Measurements from ENCODE around the gene DDTL.
A peak's percentile ranks its signal among the peaks of the same experiment; 100 is the strongest.
"Not testable (repeated sequence)": the region's sequence is repeated elsewhere in the genome, so short reads cannot be mapped to it uniquely, and the experiment has no call there.

DDTL gene

DNA sequence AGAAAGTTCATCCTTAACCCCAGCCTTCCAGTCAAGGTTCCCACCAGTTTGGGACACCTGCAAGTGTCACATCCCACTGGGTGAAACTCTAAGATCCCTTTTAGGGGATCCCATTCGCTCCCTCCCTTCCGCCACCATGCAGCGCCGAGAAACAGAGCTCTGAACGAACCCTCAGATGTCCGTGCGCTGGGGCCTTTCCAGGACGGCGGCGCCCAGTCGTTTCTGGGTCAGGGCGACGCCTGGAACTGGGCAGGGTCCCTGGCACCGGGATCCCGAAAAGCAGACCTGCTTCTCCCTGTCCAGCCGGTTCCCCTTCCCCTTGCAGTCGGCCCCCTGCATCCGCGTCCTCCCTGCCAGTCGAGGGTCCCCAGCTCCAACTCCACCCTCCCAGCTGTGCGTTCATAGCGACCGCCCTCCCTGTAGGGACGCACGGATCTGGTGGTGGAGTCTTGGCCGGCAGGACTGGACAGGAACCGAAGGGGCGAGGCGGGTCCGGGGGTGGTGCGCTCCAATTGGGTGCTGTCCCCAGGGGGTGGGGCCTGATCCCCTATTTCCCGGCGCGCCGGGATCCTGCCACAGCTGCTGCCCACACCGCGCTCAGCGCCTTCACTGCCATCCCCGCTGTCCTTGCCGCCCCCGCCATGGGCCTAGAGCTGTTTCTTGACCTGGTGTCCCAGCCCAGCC is 13.0 kb downstream of the DDTL start, which contains the start of gene GSTT2:
Gene GSTT2, plus strand, starts transcription at position 578 of the 684 bp plus-strand sequence.
- H3K36me3 Mint-ChIP-seq, DNase-seq, H3K27ac Mint-ChIP-seq, H3K4me1 Mint-ChIP-seq, CTCF ChIA-PET, H3K9me3 Mint-ChIP-seq, H3K4me3 Mint-ChIP-seq: not testable (repeated sequence)
- H3K27me3 Mint-ChIP-seq: peaks cover 13% of the 10 kb centered on the region

DNA sequence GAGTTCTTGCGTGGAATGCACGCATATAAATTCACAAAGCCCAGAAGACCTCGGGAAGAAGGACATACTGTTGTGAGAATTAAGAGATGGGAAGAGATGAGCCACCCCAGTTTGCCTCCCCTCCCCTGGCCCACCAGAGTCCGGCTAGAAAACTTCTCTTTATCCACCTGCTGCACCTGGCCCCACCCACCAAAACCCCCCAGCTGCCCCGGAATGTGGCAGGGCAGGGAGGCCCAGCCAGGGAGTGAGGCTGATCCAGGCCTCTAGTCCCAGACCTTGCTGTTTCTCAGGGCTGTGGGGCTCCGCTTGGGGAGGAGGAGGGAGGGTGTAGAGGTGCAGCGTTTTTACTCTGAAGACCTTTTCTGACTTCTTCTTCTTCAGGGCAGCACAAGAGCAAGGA is 13.9 kb downstream of the DDTL start:
- H3K27me3 Mint-ChIP-seq: peaks cover 13% of the 10 kb centered on the region
- H3K27ac Mint-ChIP-seq, H3K4me3 Mint-ChIP-seq, H3K9me3 Mint-ChIP-seq, H3K4me1 Mint-ChIP-seq, CTCF ChIA-PET, H3K36me3 Mint-ChIP-seq, DNase-seq: not testable (repeated sequence)

DNA sequence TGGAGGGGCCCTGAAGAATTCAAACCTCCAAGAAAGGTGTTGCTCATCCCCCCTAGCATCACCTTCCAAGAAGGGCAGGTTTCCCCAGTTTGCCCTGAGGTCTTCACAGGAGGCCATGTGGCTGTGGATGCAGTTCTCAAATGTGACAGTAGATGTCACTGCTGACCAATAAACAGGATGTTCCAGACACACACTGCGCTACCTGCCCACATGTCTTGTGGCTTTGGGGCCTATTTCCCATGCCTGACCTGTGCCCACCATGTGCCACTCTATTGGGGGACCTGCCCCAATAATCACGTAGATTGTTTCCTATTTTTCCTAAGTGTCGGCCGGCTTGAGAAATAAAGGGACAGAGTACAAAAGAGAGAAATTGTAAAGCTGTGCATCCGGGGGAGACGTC is 17.7 kb downstream of the DDTL start:
- CTCF ChIA-PET: interaction anchor here (0.6 kb wide), 1 partner anchor 195 kb away, joined by 3 read pairs; no protein-coding TSS in a partner anchor
- H3K4me1 Mint-ChIP-seq: no peaks in the 10 kb centered on the region
- H3K36me3 Mint-ChIP-seq: no peaks in the 10 kb centered on the region
- no peaks in the 10 kb centered on the region for H3K9me3 Mint-ChIP-seq
- H3K4me3 Mint-ChIP-seq: no peak overlapping the region
- H3K27ac Mint-ChIP-seq: no peak overlapping the region
- peak; percentile 70 for DNase-seq
- H3K27me3 Mint-ChIP-seq: peaks cover 16% of the 10 kb centered on the region

DNA sequence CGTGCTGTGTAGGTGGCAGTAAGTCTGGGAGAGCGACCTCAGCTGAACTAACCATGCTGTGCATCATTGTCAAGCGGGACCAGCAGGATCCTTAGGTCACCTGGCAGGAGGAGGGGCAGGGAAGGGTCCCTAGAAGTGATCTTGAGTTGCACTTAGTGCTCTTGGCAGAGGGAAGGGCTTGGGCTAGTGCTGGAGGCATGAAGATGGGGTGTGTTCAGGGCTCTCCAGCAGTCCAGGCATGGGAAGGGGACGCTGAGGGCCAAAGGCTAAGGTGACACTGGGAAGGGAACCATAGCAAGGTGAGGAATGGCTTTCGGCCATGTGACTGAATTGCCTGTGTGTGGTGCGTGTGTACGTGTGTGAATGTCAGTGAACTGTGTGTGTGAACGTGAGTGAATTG is 19.4 kb downstream of the DDTL start:
- H3K9me3 Mint-ChIP-seq, H3K4me1 Mint-ChIP-seq, DNase-seq, H3K27ac Mint-ChIP-seq, H3K4me3 Mint-ChIP-seq, H3K36me3 Mint-ChIP-seq, CTCF ChIA-PET: not testable (repeated sequence)
- peaks cover 11% of the 10 kb centered on the region for H3K27me3 Mint-ChIP-seq

DNA sequence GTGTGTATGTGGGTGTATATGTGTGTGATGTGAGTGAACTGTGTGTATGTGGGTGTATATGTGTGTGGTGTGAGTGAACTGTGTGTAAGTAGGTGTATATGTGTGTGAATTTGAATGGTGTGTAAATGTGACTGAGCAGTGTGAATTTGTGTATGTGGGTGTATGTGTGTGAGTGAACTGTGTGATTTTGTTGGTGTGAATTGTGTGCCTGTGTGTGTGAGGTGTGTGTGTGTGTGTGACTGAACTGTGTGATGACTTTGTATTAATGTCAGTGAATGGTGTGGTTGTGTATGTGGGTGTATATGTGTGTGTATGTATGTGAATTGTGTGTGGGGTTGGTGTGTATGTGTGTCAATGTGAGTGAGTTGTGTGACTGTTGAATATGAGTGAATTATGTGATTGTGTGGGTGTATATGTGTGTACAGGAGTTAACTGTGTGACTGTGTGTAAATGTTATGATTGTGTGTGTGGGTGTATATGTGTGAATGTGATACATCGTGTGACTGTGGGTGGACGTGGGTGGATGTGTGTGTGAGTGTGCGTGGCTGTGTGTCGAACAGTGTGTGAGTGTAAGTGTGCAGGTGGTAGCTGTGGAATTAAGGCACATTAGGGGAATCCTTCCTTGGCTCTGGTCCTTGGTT is 20.0 kb downstream of the DDTL start:
- H3K4me1 Mint-ChIP-seq, H3K9me3 Mint-ChIP-seq, H3K27ac Mint-ChIP-seq, DNase-seq, H3K27me3 Mint-ChIP-seq, H3K4me3 Mint-ChIP-seq, CTCF ChIA-PET, H3K36me3 Mint-ChIP-seq: not testable (repeated sequence)

DNA sequence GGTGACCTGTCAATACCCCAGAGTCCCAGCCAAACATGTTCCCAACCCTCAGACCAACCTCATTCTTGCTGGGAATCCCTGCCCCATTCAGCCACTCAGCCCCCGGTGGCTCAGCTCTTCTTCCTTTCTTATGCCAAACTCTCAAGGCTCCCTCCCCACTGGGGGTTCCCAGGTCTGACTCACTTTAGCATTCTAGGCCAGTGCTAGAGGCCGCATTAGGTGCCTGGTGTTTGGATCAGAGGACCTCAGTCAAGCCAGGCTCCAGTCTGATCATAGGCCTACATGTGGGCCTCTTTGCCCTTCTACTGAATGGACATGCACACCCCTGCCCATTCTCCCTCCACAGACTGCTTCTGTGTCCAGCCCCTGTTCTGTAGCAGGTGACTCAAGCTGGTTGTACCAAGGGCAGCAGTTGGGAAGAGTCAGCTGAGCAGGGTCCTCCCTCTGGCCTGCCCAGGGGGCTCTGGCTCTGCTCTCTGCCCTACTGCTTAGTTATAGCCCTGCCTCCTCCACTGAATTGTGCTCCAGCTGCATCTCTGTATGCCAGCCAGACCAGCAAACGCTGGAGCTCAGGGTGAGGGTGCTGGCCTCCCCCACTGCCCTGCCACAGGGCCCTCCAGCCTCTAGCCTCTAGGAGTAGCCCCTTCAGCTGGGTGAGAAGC is 23.0 kb downstream of the DDTL start:
- H3K9me3 Mint-ChIP-seq, CTCF ChIA-PET, H3K4me3 Mint-ChIP-seq, H3K4me1 Mint-ChIP-seq, H3K36me3 Mint-ChIP-seq, H3K27ac Mint-ChIP-seq, DNase-seq, H3K27me3 Mint-ChIP-seq: not testable (repeated sequence)

DNA sequence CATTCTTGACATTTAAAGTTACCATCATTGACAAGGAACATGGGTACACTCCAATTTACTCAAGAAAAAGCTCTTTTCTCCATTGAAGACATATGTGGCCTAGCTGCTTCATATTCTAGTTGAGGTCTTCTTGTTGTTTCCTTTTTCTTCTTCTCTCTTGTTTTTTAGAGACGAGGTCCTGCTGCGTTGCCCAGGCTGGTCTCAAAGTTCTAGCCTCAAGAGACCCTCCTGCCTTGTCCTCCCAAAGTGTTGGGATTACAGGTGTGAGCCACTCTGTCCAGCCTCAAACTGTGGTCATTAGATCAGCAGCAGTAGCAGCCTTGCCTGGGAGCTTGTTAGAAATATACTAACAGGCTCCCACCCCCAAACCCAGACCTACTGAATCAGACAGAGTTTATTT is 26.4 kb downstream of the DDTL start:
- H3K36me3 Mint-ChIP-seq, H3K4me3 Mint-ChIP-seq, CTCF ChIA-PET, H3K27ac Mint-ChIP-seq, H3K4me1 Mint-ChIP-seq, DNase-seq, H3K9me3 Mint-ChIP-seq: not testable (repeated sequence)
- peaks cover 12% of the 10 kb centered on the region for H3K27me3 Mint-ChIP-seq

DNA sequence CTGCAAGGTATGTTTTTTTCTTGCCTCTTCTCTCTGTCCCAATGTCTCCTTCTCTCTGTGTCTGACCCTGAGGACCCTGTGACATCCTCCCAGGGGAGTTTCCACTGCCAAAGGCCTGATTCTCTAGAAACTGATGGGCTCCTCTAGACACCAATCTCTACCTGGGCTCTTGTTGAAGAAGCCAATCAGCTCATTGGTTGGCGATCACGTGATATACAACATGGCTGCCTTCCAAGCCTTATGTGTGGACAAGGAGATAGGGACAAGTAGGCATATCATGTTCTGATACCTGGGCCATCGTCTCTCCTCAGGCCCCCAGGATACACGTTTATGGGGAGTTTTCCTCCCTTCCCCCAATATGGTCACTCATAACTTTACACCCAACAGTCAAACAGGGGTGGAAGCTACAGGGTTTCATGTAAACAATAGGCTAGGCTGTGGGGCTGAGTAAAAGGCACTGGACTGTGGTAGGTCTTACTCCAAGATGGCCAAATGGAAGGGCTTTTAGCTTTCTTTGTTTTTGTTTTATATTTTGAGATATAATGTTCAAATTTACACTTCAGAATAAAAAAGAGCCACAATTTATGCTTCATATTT is 27.0 kb downstream of the DDTL start:
- DNase-seq, H3K4me3 Mint-ChIP-seq, H3K9me3 Mint-ChIP-seq, CTCF ChIA-PET, H3K27ac Mint-ChIP-seq, H3K36me3 Mint-ChIP-seq, H3K4me1 Mint-ChIP-seq: not testable (repeated sequence)
- peaks cover 13% of the 10 kb centered on the region for H3K27me3 Mint-ChIP-seq

DNA sequence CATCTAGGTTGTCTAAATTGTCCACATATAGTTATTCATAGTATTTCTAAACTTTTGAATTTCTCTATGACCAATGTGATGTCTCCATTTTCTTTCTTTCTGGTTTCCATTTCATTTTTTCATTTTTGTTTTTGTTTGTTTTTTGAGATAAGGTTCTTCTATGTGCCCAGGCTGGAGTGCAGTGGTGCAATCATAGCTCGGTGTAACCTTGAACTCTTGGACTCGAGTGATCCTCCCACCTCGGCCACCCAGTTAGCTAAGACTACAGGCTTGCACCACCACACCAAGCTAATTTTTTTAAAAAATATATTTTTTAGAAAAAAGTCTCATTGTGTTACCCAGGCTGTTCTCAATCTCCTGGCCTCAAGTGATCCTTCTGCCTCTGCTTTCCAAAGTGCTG is 30.4 kb downstream of the DDTL start:
- H3K36me3 Mint-ChIP-seq: no peaks in the 10 kb centered on the region
- no peak for DNase-seq
- H3K9me3 Mint-ChIP-seq: no peaks in the 10 kb centered on the region
- peaks cover 30% of the 10 kb centered on the region for H3K27me3 Mint-ChIP-seq
- no peak overlapping the region for H3K4me3 Mint-ChIP-seq
- CTCF ChIA-PET: no interaction called here
- peaks cover 4% of the 10 kb centered on the region for H3K4me1 Mint-ChIP-seq
- H3K27ac Mint-ChIP-seq: no peak overlapping the region

DNA sequence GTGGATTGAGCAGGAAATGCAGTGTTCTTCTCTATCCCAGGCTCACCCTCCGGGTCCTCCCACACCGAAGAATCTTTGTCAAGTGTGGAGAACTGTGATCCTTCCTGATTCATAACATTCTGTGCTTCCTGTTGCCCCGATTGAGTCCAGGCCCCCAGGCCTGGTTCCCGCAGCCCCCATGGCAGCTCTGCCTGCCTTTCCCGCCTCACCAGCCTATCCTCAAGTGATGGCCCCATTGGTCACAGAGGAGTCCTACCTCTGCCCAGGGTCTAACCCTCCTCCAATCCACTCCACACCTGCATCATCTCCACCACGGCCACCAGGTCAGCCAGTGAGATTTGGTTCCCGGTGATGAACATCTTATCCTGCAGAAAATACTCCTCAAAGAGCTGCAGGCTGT is 33.1 kb downstream of the DDTL start:
- not testable (repeated sequence) for H3K27ac Mint-ChIP-seq, DNase-seq

DNA sequence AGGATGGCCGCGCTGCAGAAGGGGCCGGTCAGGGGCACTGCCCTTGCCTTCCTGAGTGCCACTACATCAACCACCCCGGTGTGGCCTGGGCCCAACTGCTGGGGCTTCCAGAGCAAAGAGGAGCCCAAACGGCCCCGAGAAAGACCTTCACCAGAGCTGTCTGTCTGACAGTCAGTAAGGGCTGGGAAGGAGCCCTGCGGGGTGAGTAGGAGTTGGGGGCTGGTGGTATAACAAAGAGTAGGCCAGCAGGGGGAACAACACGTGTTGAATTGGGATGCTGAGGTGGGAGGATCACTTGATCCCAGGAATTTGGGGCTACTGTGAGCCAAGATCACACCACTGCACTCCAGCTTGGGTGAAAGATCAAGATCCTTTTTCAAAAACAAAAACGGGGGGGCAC is 34.6 kb downstream of the DDTL start:
- no peaks in the 10 kb centered on the region for H3K9me3 Mint-ChIP-seq
- CTCF ChIA-PET: no interaction called here
- no peaks in the 10 kb centered on the region for H3K36me3 Mint-ChIP-seq
- peaks cover 54% of the 10 kb centered on the region for H3K27me3 Mint-ChIP-seq
- no peak for DNase-seq
- no peak overlapping the region for H3K4me3 Mint-ChIP-seq
- no peak overlapping the region for H3K27ac Mint-ChIP-seq
- peaks cover 4% of the 10 kb centered on the region for H3K4me1 Mint-ChIP-seq

More for the DNA sequence above, 33.1 kb downstream of the DDTL start:
- H3K27me3 Mint-ChIP-seq: peaks cover 48% of the 10 kb centered on the region
- H3K4me3 Mint-ChIP-seq, H3K9me3 Mint-ChIP-seq, H3K4me1 Mint-ChIP-seq, CTCF ChIA-PET, H3K36me3 Mint-ChIP-seq: not testable (repeated sequence)

DNA sequence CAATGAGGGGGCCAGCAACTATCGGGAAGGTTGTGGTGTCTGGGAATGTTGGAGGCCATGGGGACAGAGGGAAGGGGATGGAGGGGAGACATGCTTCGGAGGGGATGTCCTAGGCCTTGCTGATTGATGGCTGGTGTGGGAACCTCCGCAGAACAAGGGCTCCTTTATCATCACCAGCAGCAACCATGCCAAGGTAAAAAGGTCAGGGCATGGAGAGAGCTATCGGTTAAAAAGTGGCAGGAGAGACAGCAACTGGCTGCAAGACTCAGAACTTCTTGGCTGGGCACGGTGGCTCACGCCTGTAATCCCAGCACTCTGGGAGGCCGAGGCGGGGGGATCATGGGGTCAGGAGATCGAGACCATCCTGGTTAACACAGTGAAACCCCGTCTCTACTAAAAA is 35.6 kb downstream of the DDTL start:
- peaks cover 4% of the 10 kb centered on the region for H3K4me1 Mint-ChIP-seq
- DNase-seq: no peak
- no peak overlapping the region for H3K27ac Mint-ChIP-seq
- H3K9me3 Mint-ChIP-seq: no peaks in the 10 kb centered on the region
- H3K27me3 Mint-ChIP-seq: peaks cover 53% of the 10 kb centered on the region
- H3K36me3 Mint-ChIP-seq: no peaks in the 10 kb centered on the region
- CTCF ChIA-PET: no interaction called here
- H3K4me3 Mint-ChIP-seq: no peak overlapping the region

DNA sequence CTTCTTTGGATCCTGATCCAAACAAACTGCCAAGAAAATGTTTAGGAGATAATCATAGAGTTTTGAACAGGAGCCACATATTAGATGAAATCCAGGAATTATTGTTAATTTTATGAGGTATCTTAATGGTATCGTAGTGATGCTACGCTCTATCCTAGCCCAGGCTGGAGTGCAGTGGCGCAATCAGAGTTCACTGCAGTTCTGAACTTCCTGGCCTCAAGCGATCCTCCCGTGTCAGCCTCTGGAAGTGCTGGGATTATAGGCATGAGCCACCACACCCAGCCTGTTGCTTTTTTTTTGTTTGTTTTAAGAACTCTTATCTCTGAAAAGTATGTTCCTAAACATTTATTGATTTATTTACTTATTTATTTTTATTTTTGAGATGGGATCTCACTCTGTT is 36.2 kb downstream of the DDTL start:
- Mint-ChIP-seq H3K9me3 (no peaks in the 10 kb centered on the region), H3K4me3 (no peak overlapping the region), H3K4me1 (peaks cover under 1% of the 10 kb centered on the region), H3K27me3 (peaks cover 55% of the 10 kb centered on the region), H3K36me3 (no peaks in the 10 kb centered on the region), H3K27ac (no peak overlapping the region)
- DNase-seq: no peak
- CTCF ChIA-PET: no interaction called here

DNA sequence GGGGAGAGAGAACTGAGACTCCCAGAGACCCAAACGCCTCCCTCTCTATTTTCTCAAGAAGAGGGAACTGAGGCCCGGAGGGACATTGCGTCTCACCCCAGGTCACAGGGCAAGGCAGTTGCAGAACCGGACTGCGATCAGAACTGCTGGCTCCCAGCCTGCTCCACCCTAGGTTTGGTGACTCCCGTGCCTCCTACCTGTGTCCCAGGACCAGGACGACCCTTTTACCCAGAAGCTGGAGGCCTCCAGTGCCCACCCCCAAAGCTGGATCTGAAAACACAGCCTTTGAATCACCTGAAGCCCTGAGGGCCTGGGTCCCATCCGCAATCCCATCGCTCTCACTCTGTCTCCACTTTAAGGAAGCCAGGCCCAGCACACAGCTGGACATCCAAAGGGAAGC is 37.2 kb downstream of the DDTL start:
- Mint-ChIP-seq H3K4me1 (no peaks in the 10 kb centered on the region), H3K4me3 (no peak overlapping the region), H3K36me3 (no peaks in the 10 kb centered on the region), H3K27me3 (peaks cover 54% of the 10 kb centered on the region), H3K27ac (no peak overlapping the region), H3K9me3 (no peaks in the 10 kb centered on the region)
- DNase-seq: no peak
- CTCF ChIA-PET: interaction anchor here (1.6 kb wide), 1 partner anchor 171 kb away, joined by 3 read pairs; no protein-coding TSS in a partner anchor

DNA sequence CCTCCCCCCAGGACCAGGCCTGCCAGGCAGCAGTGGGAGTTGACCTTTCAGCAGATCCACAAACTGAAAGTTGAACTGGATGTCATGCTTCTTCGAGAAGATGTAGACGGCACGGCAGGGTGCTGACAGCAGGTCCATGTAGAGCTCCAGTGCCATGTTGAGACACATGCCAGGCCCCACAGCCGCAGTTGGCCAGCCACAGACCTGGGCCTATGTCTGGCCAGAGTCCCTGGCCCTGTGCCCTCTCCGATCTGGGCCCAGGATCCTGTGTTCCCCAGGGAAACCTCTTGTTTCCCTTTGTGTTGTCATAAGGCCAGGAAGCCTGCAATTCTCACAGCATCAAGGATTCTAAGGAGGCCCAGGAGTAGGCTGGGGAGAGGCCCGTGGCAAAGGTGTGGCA is 38.5 kb downstream of the DDTL start, which contains the start of gene GSTT4:
Gene GSTT4, minus strand, starts transcription at position 253 of the 400 bp plus-strand sequence. Its CDS starts 97 bp downstream, at position 156.
- peaks cover 50% of the 10 kb centered on the region for H3K27me3 Mint-ChIP-seq
- H3K27ac Mint-ChIP-seq: no peak within 1 kb of the TSS
- CTCF ChIA-PET: interaction anchor here (1.6 kb wide), 1 partner anchor 170 kb away, joined by 3 read pairs; no protein-coding TSS in a partner anchor
- no peak for DNase-seq
- peaks cover 3% of the 10 kb centered on the region for H3K4me1 Mint-ChIP-seq
- no peaks in the 10 kb centered on the region for H3K9me3 Mint-ChIP-seq
- H3K36me3 Mint-ChIP-seq: no peaks in the 10 kb centered on the region
- no peak within 1 kb of the TSS for H3K4me3 Mint-ChIP-seq

Data from activated naive CD4-positive, alpha-beta T cell treated with anti-CD3 and anti-CD28 coated beads, Interleukin-2, amount 10 ng/mL, durations not matched to agents 7 days and 5 days (primary cell).